Stimulated activated CD8-positive, alpha-beta memory T cell treated with anti-CD3 and anti-CD28 coated beads, Interleukin-2, amount 100 ng/mL, for 48 hours (primary cell): Measurements from ENCODE around the gene GTF2A1L.
"Not testable (repeated sequence)": the region's sequence is repeated elsewhere in the genome, so short reads cannot be mapped to it uniquely, and the experiment has no call there.

Experiments
- DNase-seq, 2 donors: peaks; one replicate each; pipeline ENCODE4 v3.0.0-alpha.2; 2020; ENCODE audit warnings: low read depth in 2 of 2

Gene GTF2A1L

GRCh38 chr2:48617618-48618017 is at the start of gene GTF2A1L:
Gene GTF2A1L (plus strand): TSS chr2:48617856. CDS start chr2:48617875, 19 bp downstream.
- DNase-seq: no peak

DNA sequence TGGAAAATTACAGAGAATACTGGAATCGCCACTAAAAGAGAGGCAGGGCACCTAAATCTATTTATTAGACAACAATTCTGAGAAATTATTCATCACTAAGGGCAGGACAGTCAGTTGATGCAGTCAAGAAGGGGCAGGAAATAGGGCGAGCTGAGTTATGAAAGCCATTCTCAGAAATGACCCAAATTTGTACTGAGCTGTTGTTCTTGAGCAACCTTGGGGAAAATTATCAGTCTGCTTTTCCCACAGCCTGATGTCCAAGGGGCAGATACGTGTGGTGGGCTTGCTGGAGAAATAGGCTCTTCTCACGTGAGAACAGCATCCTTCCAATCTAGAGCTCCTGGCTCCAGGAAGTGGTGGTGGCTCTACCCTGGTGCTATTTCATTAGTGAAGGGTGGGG is 49.1 kb upstream of the GTF2A1L start:
- no peak for DNase-seq

GRCh38 chr2:48569433-48569832 is 48.2 kb upstream of the GTF2A1L start:
- no peak for DNase-seq

DNA sequence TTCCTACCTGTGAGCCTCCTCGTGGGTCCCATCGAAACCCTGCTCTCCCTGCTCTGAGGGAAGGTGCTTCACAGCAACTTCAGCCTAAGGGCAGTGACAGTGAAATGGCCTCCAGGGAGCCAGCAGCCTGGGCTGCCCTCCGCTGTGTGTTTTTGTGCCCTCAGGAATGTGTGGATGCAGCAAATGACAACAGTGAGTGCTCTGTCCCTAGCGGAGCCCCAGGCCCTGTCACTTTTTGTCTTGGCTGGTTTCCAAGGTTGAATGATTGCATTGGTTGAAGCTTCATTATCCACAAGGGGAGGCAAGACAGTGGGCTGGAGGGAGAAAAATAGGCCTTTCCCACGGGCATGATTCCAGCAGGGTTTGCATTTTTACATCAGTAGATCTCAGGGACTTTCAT is 44.8 kb upstream of the GTF2A1L start:
- no peak for DNase-seq

GRCh38 chr2:48574353-48575287 is 43.0 kb upstream of the GTF2A1L start:
- DNase-seq: no peak

DNA sequence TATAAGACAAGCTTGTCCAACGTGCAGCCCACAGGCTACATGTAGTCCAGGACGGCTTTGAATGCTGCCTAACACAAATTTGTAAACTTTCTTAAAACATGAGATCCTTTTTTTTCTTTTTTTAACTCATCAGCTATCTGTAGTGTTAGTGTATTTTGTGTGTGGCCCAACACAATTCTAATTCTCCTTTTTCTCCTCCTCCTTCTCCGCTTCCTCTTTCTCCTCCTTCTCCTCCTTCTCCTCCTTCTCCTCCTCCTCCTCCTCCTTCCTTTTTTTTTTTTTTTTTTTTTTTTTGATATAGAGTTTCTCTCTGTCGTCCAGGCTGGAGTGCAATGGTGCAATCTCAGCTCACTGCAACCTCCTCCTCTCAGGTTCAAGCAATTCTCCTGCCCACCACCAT is 39.3 kb upstream of the GTF2A1L start:
- no peak for DNase-seq

- no peak for DNase-seq
Observed at GRCh38 chr2:48583961-48584360, 33.7 kb upstream of the GTF2A1L start.

GRCh38 chr2:48584551-48584950 is 33.1 kb upstream of the GTF2A1L start:
- no peak for DNase-seq

DNA sequence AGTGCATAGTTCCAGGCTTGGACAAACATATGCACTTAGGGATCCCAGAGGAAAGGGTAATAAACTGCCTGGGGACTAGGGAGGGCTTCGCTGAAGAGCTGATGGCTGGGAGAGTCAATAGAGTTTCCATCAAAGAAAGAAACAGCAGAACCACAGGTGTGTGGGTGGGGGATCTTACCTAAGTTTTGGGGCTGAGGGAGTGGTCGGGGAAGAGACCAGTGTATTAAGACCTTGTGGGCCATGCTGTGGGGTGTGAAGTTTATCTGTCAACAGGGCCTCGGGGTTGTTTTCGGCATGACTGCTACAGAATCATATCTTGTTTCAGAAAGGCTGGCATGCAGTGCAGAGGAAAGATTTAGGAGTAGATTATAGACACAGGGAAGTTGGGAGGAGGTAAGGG is 31.2 kb upstream of the GTF2A1L start:
- no peak for DNase-seq

GRCh38 chr2:48587560-48587959 is 30.1 kb upstream of the GTF2A1L start:
- DNase-seq: no peak

- no peak for DNase-seq
Observed at GRCh38 chr2:48587961-48588360, 29.7 kb upstream of the GTF2A1L start.

DNA sequence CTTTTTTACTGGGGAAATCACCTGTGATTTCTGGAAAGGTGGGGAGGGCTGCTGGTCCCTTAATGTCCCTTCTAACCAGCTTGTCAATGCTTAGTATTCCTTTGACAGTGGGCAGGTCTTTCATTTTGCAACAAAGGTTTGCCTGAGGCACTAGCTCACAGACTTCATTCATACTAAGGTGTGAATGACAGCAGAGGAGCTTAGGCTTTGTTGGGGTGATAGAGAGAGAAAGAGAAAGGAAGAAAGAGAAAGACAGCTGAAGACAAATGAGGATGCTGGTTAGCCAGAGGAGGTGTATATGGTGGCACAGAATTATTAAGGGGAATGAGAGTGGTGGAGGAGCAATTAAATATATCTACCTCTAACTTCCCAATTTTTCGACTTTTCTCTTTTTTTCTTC is 28.9 kb upstream of the GTF2A1L start:
- no peak for DNase-seq

GRCh38 chr2:48589170-48589767 is 28.4 kb upstream of the GTF2A1L start:
- no peak for DNase-seq

GRCh38 chr2:48590017-48590416 is 27.6 kb upstream of the GTF2A1L start:
- no peak for DNase-seq

DNA sequence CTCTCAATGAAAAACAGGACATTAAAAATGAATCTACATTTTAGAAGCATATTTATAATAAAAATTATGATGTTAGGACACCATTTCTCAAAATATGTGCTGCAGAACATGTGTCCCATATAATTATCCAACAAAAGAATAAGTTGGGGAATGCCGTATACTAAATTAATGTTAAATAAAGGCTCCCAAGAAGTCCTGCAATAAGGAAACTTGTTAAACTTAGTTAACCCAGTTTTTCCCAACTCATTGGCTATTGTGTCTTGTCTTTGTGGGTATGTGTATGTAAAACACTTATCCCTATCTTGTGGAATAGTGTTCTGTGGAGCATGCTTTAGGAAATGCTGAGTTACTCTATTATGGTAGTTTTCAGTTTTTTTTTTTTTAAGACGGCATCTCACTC is 25.6 kb upstream of the GTF2A1L start:
- no peak for DNase-seq

DNA sequence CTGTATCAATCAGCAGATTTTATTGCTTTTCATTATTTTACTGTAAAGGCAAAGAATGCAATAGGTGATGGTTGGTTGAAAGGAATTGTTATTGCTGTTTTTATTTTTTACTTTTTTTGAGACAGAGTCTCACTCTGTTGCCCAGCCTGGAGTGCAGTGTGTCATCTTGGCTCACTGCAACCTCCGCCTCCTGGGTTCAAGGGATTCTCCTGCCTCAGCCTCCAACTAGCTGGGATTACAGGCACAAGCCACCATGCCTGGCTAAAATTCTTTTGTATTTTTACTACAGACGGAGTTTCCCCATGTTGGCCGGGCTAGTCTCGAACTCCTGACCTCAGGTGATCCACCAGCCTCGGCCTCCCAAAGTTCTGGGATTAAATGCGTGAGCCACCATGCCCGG is 20.9 kb upstream of the GTF2A1L start:
- DNase-seq: not testable (repeated sequence)

DNA sequence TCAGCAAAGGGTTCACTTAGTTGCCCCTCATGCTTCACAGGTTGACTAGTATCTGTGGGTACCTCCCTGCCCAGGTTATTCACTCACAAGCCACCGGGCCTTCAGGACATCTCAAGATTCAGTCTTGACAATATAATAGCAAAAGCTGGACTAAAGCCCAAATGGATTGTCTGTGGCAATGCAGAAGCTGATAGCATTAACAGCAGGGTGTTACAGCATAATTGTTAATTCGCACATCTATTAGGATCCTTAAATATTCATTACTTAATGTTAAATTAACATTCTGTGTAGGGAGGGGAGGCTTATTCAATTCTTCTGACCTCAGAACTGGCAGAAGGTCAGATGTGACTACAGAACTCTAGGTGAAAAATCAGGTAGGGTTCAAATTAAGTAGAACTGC is 20.2 kb upstream of the GTF2A1L start:
- DNase-seq: no peak

DNA sequence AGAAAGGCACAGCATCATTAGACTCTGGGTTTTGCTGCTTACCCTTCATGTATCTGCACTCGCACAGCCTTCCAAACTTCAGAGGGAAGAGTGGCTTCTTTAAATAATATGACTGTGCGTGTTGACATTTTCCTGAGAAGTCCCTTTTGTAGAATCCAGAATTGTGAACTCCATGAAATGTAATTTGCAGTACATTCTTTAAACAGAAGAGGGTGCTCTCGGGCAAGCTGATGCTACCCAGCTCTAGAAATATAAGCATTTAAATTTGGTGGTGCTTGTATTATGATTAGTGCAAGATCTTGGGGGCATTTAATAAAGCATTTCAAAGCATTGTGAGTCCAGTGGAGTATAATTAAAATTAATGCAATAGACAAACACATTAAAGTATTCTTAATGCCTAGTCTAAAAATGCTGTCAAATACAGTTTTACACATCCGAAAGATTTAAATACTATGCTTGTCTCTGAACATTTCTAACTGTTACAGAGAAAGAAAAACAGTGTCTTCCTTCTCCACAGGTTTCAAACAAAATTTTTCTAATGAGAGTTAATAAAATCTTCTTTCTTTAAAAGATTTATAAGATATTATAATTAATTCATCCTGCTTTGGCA is 17.3 kb upstream of the GTF2A1L start:
- no peak for DNase-seq

- no peak for DNase-seq
Observed at GRCh38 chr2:48600917-48601316, 16.7 kb upstream of the GTF2A1L start.

DNA sequence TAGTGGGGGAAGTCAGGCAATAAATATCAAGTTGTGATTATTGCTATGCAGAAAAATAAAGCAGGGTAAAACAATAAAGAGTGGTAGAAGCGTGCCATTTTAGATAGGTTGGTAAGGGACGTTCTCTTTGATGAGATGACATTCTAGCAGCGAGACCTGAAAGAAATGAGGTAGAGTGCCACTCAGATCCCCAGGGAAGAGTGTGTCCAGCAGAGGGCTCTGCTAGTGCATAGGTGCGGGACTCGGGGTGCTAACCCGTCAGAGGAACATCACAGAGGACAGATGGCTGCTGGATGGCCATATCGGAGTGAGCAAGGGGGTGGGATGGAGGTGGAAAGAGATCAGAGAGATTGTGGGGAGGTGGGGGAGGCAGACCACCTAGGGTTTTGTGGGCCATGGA is 16.3 kb upstream of the GTF2A1L start:
- DNase-seq: no peak

GRCh38 chr2:48605482-48606175 is 12.0 kb upstream of the GTF2A1L start:
- no peak for DNase-seq

DNA sequence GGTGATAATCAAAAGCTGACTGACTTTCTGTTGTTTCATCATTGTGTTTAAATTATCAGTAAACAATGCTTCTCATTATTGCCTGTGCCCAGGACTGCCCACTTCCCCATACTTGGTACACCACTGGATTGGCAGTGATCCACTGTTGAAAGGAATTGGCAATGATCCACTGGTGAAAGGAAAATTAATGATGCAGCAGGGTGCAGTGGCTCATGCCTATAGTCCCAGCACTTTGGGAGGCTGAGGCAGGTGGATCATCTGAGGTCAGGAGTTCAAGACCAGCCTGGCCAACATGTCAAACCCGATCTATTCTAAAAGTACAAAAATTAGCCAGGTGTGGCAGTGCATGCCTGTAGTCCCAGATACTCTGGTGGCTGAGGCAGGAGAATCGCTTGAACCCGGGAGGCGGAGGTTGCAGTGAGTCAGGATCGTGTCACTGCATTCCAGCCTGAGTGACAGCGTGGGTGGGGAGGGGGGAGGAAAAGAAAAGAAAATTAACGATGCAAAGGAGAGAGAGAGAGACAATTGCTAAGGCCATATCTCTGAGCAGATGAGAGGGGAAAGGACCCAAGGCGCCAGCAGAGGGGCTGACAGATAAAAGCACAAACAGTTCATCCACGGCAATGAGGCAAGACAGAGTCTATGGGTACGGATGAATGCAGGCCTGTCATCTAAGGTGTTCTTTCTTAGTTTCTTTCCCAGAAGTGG is 10.2 kb upstream of the GTF2A1L start:
- DNase-seq: no peak
